Activated T-cell treated with anti-CD3 and anti-CD28 coated beads, Interleukin-2, amount 50 U/mL, for 4 hours (primary cell): Measurements from ENCODE around the gene FBXL17. TPM values are rescaled to one million over a fixed set of nuclear protein-coding genes. Genes with fewer than 3 reads are reported as not detected.

Source experiments
- ATAC-seq, 2 donors: fragments of 200-7000 bp; cut with Tn5 transposase; one replicate each; pipeline ENCODE4 v1.10.0; 2021
- DNase-seq: peaks from one replicate; pipeline ENCODE4 v3.0.0-alpha.2; 2020
- H3K27me3 Mint-ChIP-seq: one replicate; pipeline ENCODE4 v1.8.0; 2021; ENCODE audit warnings: low read depth, mixed read lengths
- H3K36me3 Mint-ChIP-seq: one replicate; pipeline ENCODE4 v1.8.0; 2022; ENCODE audit warnings: mixed read lengths; ENCODE audit not compliant: insufficient read depth
- H3K4me1 Mint-ChIP-seq: one replicate; pipeline ENCODE4 v1.8.0; 2021; ENCODE audit warnings: low read depth, mixed read lengths
- H3K4me3 Mint-ChIP-seq: one replicate; pipeline ENCODE4 v1.8.0; 2021; ENCODE audit warnings: mild to moderate bottlenecking, moderate library complexity, mixed read lengths
- H3K9me3 Mint-ChIP-seq: one replicate; pipeline ENCODE4 v1.8.0; 2021; ENCODE audit warnings: mixed read lengths
- total RNA-seq, 3 donors: library from RNA; stranded (reverse); gene quantifications; one replicate each; pipeline ENCODE4 v1.2.1, GENCODE V29; 2021

FBXL17 gene
- total RNA-seq, 3 donors from 2014 or later, result 5.9 to 6.6 (median 6.5) TPM

DNA sequence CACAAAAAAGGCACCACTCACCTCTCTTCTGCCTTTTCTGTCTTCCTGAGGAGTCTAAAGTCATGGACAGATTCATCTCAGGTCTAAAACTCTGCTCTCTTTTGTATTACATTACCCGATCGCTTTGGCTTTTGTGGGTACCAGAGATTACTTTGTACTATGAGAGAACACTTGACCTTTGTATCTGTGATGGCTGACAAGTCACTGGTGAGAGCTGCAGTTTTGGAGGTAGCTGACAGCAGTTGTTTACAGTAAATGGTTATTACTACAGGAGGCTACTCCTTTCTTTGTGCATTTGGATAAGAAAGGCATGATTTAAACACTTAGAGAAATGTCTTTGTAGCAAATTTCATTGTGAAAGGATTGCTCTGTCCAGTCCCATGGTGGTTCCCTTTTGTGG, 307.3 kb downstream of the FBXL17 start:
- DNase-seq, result no peak
- Mint-ChIP-seq H3K36me3 (peaks cover 26% of the 10 kb centered on the region), H3K27me3 (no peaks in the 10 kb centered on the region), H3K9me3 (peaks cover 11% of the 10 kb centered on the region), H3K4me1 (peaks cover 8% of the 10 kb centered on the region), H3K4me3 (no peak overlapping the region)
- no peak for ATAC-seq

DNA sequence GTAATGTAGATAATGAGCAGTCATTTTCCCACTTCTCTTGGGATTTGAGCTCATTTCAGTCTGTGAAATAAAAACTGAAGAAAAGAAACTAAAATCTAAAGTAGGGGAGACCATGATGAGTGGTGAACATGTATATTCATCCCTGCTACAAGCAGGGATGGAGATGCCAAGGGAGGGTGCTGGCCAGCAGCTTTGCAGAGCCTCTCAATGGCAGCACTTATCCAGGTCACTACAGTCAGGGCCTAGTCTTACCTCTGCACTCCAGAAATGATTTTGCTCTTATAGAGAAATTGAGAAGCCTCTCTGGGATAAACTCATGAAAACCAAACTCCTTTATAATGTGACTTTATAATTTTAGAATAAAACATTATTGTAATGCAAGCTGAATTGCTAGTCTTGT, 317.6 kb downstream of the FBXL17 start:
- no peak for ATAC-seq
- Mint-ChIP-seq H3K36me3 (peaks cover 5% of the 10 kb centered on the region), H3K9me3 (no peaks in the 10 kb centered on the region), H3K4me1 (peaks cover under 1% of the 10 kb centered on the region), H3K4me3 (no peak overlapping the region), H3K27me3 (no peaks in the 10 kb centered on the region)
- no peak for DNase-seq

DNA sequence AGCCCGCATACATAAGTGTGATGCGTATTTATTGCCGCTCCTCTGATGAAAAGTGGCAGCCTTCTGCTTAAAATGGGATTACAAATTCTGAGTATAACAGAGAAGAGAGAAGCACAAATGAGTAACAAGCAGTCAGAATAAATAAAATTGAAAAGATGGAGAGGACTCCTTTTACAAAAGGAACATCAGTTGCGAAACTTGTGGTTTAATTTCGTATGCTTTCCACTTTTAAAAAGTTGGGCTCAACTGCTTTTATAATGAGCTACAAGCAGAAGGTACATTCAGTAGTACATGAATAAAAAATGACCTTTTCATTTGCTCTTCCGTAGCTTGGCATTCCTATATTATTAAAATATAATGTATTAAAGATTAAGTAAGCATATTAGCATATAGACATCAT, 320.0 kb downstream of the FBXL17 start:
- ATAC-seq, result no peak
- H3K4me3 Mint-ChIP-seq, result no peak overlapping the region
- H3K36me3 Mint-ChIP-seq, result peaks cover 2% of the 10 kb centered on the region
- no peaks in the 10 kb centered on the region for H3K27me3 Mint-ChIP-seq
- no peaks in the 10 kb centered on the region for H3K9me3 Mint-ChIP-seq
- H3K4me1 Mint-ChIP-seq, result no peaks in the 10 kb centered on the region
- no peak for DNase-seq

DNA sequence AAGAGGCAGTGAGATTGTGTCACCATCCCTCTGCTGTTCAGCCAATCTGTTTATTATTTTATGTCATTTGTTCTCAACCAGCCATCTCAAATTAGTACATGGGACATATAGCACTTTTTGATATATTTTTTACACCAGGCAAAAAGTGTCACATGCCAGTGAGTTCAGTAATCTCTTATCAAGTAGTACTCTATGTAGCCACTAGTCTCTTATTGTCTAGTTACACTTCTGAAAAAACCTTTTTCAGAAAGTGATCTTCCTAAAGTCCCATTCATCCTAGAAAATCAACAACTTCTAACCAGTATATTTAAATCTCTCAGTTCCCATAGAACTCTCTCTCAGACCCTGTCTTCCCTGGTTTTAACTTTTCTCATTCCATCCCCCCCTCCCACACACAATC, 321.6 kb downstream of the FBXL17 start:
- DNase-seq, result no peak
- Mint-ChIP-seq H3K27me3 (no peaks in the 10 kb centered on the region), H3K4me3 (no peak overlapping the region), H3K4me1 (no peaks in the 10 kb centered on the region), H3K9me3 (no peaks in the 10 kb centered on the region), H3K36me3 (peaks cover 5% of the 10 kb centered on the region)
- no peak for ATAC-seq

- DNase-seq (no peak), ATAC-seq (no peak)
- no peaks in the 10 kb centered on the region for H3K27me3 Mint-ChIP-seq
- H3K9me3 Mint-ChIP-seq, result peaks cover 4% of the 10 kb centered on the region
- H3K4me1 Mint-ChIP-seq, result no peaks in the 10 kb centered on the region
- H3K36me3 Mint-ChIP-seq, result peaks cover 9% of the 10 kb centered on the region
- no peak overlapping the region for H3K4me3 Mint-ChIP-seq
These were observed 322.6 kb downstream of the FBXL17 start for GRCh38 chr5:108059334-108059733.

- Mint-ChIP-seq H3K4me3 (no peak overlapping the region), H3K4me1 (no peaks in the 10 kb centered on the region), H3K9me3 (peaks cover 29% of the 10 kb centered on the region)
These were observed 327.5 kb downstream of the FBXL17 start for GRCh38 chr5:108054349-108054748.

GRCh38 chr5:108046955-108047670, 334.8 kb downstream of the FBXL17 start:
- H3K4me3 Mint-ChIP-seq, result no peak overlapping the region
- H3K9me3 Mint-ChIP-seq, result peaks cover 25% of the 10 kb centered on the region
- H3K4me1 Mint-ChIP-seq, result no peaks in the 10 kb centered on the region
- ATAC-seq (no peak), DNase-seq (no peak)
- peaks cover 28% of the 10 kb centered on the region for H3K36me3 Mint-ChIP-seq
- no peaks in the 10 kb centered on the region for H3K27me3 Mint-ChIP-seq

More at GRCh38 chr5:108054349-108054748, 327.5 kb downstream of the FBXL17 start:
- Mint-ChIP-seq H3K27me3 (no peaks in the 10 kb centered on the region), H3K36me3 (peaks cover 42% of the 10 kb centered on the region)
- no peak for ATAC-seq
- no peak for DNase-seq

DNA sequence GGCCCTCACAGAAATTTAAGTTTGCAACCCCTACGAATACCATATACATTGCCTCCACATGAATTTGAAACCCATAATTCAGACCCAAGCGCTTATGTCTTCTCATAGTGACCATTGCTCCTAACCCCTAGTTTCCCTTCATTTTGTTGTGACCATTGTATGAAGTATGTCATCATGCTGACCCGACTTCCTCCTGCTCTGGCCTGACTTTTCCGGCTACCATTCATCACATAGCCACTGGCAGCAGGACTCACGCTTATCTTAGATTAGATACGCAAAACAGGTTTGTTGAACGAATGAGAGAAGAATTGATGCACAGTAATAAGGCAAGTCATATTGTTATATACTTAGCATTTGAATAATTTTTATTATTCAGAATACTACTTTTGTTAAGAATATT, 345.4 kb downstream of the FBXL17 start:
- H3K36me3 Mint-ChIP-seq, result peaks cover 8% of the 10 kb centered on the region
- DNase-seq (no peak), ATAC-seq (no peak)
- no peaks in the 10 kb centered on the region for H3K4me1 Mint-ChIP-seq
- no peaks in the 10 kb centered on the region for H3K9me3 Mint-ChIP-seq
- no peaks in the 10 kb centered on the region for H3K27me3 Mint-ChIP-seq
- no peak overlapping the region for H3K4me3 Mint-ChIP-seq

DNA sequence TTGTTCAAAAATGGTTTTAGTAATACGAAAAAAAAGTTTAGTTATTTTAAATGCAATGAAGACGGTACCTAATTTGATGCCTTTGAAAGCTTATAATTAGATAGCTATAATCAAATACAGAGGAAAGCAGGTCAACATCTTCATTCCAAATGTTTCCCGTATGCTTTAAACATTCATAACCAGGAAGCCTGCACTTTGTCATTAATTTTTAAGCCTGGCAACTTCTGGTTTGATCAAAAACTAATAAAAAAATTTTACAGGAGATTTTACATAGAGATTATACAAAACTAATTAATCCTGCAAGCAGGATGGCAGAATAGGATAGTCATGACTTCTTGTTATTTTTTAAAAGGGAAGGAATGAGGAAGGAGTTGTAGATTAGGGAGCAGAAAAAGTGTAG, 353.0 kb downstream of the FBXL17 start:
- Mint-ChIP-seq H3K36me3 (no peaks in the 10 kb centered on the region), H3K9me3 (no peaks in the 10 kb centered on the region), H3K4me3 (no peak overlapping the region), H3K4me1 (no peaks in the 10 kb centered on the region), H3K27me3 (no peaks in the 10 kb centered on the region)
- ATAC-seq (no peak), DNase-seq (no peak)

DNA sequence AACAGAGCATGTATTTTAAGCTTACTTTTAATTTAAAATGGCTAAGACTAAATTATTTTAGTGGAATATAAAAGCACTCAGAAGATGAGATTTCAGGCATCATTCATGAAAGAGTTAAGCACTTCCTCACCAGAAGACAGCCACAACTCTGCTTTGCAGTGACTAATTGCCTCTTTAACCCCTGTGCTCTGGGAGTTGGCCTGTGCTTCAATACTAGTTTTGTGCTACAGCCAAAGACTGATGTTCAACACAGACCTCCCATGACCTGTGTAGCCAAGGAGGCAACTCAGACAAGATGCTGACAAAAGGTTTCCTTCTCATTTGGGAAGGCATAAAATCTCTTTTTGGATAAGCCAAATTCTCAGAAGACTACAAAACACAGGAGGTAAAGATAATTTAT, 353.5 kb downstream of the FBXL17 start:
- no peak for ATAC-seq
- H3K9me3 Mint-ChIP-seq, result no peaks in the 10 kb centered on the region
- DNase-seq, result no peak
- no peaks in the 10 kb centered on the region for H3K27me3 Mint-ChIP-seq
- no peaks in the 10 kb centered on the region for H3K4me1 Mint-ChIP-seq
- no peak overlapping the region for H3K4me3 Mint-ChIP-seq
- no peaks in the 10 kb centered on the region for H3K36me3 Mint-ChIP-seq

- H3K4me3 Mint-ChIP-seq, result no peak overlapping the region
- no peaks in the 10 kb centered on the region for H3K36me3 Mint-ChIP-seq
- no peaks in the 10 kb centered on the region for H3K9me3 Mint-ChIP-seq
- H3K4me1 Mint-ChIP-seq, result no peaks in the 10 kb centered on the region
- H3K27me3 Mint-ChIP-seq, result no peaks in the 10 kb centered on the region
- DNase-seq, result no peak
- no peak for ATAC-seq
These were observed 355.9 kb downstream of the FBXL17 start for GRCh38 chr5:108025957-108026356.

GRCh38 chr5:108024986-108025385, 356.9 kb downstream of the FBXL17 start:
- Mint-ChIP-seq H3K4me3 (no peak overlapping the region), H3K36me3 (no peaks in the 10 kb centered on the region), H3K4me1 (no peaks in the 10 kb centered on the region), H3K27me3 (no peaks in the 10 kb centered on the region), H3K9me3 (no peaks in the 10 kb centered on the region)
- DNase-seq (no peak), ATAC-seq (no peak)

GRCh38 chr5:108016101-108016500, 365.8 kb downstream of the FBXL17 start:
- peaks cover 1% of the 10 kb centered on the region for H3K4me1 Mint-ChIP-seq
- no peaks in the 10 kb centered on the region for H3K9me3 Mint-ChIP-seq
- H3K36me3 Mint-ChIP-seq, result peaks cover 27% of the 10 kb centered on the region
- no peaks in the 10 kb centered on the region for H3K27me3 Mint-ChIP-seq
- no peak overlapping the region for H3K4me3 Mint-ChIP-seq
- ATAC-seq (no peak), DNase-seq (no peak)

GRCh38 chr5:108006791-108007190, 375.1 kb downstream of the FBXL17 start:
- Mint-ChIP-seq H3K36me3 (peaks cover 4% of the 10 kb centered on the region), H3K4me1 (peaks cover 12% of the 10 kb centered on the region), H3K4me3 (no peak overlapping the region), H3K27me3 (no peaks in the 10 kb centered on the region), H3K9me3 (no peaks in the 10 kb centered on the region)
- ATAC-seq (no peak), DNase-seq (no peak)

DNA sequence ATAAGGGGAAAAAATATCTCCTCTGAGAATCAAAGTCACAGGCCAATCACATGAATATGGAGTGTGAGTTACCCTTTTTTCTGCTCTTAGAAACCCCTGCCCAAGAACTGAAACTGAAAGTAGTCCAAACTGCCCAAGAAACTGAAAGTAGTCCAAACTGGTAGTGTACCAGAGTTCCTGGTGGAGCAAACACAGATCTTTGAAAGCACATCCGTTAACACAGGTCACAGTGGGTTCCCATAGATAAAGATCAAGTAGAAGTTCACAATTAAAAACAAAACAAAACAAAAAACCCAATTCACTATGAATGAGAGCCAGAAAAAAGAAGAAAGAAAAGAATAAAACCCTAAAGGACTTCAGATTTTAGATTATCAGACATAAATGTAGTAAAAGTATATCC, 378.7 kb downstream of the FBXL17 start:
- ATAC-seq (peak; percentile 54 to 62), DNase-seq (no peak)
- H3K4me1 Mint-ChIP-seq, result peaks cover 12% of the 10 kb centered on the region
- H3K27me3 Mint-ChIP-seq, result no peaks in the 10 kb centered on the region
- peak overlapping the region; percentile 48 for H3K4me3 Mint-ChIP-seq
- no peaks in the 10 kb centered on the region for H3K9me3 Mint-ChIP-seq
- peaks cover 4% of the 10 kb centered on the region for H3K36me3 Mint-ChIP-seq
